ENCODE data around the gene PAF1. TPM values are rescaled to one million over a fixed set of nuclear protein-coding genes. Genes with fewer than 3 reads are reported as not detected.

PAF1 gene
- total and polyA plus RNA-seq, 2 donors (not counting 3 experiments of a cell fraction or from before 2014, with no cell fraction given) = 55.1 to 90.8 TPM

DNA sequence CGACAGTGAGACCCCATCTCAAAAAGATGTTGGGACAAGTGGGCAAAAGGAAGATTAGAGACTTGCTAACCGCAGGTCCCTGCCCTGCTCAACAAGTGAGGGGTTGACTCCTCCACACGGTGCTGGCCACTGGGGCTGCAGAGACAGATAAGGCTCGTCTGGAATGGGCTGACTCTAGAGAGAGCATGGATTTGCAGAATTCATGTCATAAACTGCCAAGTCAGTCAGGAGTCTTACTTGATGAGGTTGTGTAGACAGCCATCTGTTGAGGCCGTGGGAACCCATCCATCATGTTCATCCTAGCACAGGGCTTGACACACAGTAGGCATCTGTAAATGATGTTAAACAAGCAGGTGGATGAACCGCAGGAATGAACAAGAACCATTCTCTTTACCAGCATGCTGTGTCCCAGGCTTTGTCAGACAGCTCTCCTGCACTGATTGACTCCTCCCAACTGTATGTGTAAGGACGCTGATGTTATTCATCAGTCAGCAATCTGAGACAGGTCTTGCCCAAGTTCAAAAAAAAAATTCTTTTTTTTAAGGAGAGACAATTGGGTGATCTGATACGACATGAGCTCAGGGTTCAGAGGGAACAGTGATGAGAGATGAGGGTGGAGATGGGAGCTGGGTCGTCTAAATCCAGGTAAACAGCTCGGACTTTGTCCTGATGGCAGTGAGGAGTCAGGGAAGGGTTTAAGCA, 8.8 kb downstream of the PAF1 start:
- no peak for DNase-seq (ENCODE audit: low read depth, low spot score)
- H3K9me1 ChIP-seq (replicated peaks; ENCODE audit: control insufficient read depth, extremely low read depth, insufficient read depth, low read length) = no peaks in the 10 kb centered on the region
- no peak overlapping the region for H3K4me2 ChIP-seq (ENCODE audit: insufficient read depth, low read length)
- H3K79me2 ChIP-seq (ENCODE audit: control insufficient read depth, insufficient read depth, low read length) = no peaks in the 10 kb centered on the region
- no peak overlapping the region for H3K27ac ChIP-seq (ENCODE audit: insufficient read depth, low read depth, low read length)
- ChIA-PET POLR2A (interaction anchor here (0.5 kb wide), 1 partner anchor 10 kb away, joined by 4 read pairs; no protein-coding TSS in a partner anchor), CTCF (no interaction called here)
- no peak overlapping the region for H3K4me3 ChIP-seq (replicated peaks in 1 of 3; ENCODE audit: insufficient read depth in 1 of 3, low read depth in 1 of 3, low read length in 3 of 3)
- intact Hi-C loops (cut with micrococcal nuclease) = no loop called here
- H2AFZ ChIP-seq (ENCODE audit: low read depth, low read length) = no peak overlapping the region
- peaks cover 9 to 68% of the 10 kb centered on the region in 2 experiments for H3K36me3 ChIP-seq (ENCODE audit: control insufficient read depth in 2 of 2, extremely low read depth in 1 of 2, insufficient read depth in 2 of 2, low read length in 2 of 2)
- FAIRE-seq = no peak
- TF ChIP-seq JUN (IDR thresholded peaks at IDR 0.05; ENCODE audit: borderline replicate concordance, insufficient read depth, insufficient read length, low read depth) (no peak), POLR2A (IDR thresholded peaks at IDR 0.05; ENCODE audit: low read depth, low read length) (no peak), GATA2 (IDR thresholded peaks at IDR 0.05; ENCODE audit: insufficient read depth, insufficient read length, low read depth, low read length) (no peak), MAX (IDR thresholded peaks at IDR 0.05; ENCODE audit: insufficient read depth, insufficient read length) (no peak), EZH2 (IDR thresholded peaks at IDR 0.05; ENCODE audit: borderline replicate concordance, low read depth, low read length, severe bottlenecking) (no peak), MYC (IDR thresholded peaks at IDR 0.05; ENCODE audit: low read depth, low read length) (no peak), POLR2AphosphoS5 (IDR thresholded peaks at IDR 0.05; ENCODE audit: insufficient read depth, low read depth, low read length) (no peak), FOS (IDR thresholded peaks at IDR 0.05; ENCODE audit: borderline replicate concordance, insufficient read depth, low read length) (no peak)
- TF ChIP-seq, protein P1, sequence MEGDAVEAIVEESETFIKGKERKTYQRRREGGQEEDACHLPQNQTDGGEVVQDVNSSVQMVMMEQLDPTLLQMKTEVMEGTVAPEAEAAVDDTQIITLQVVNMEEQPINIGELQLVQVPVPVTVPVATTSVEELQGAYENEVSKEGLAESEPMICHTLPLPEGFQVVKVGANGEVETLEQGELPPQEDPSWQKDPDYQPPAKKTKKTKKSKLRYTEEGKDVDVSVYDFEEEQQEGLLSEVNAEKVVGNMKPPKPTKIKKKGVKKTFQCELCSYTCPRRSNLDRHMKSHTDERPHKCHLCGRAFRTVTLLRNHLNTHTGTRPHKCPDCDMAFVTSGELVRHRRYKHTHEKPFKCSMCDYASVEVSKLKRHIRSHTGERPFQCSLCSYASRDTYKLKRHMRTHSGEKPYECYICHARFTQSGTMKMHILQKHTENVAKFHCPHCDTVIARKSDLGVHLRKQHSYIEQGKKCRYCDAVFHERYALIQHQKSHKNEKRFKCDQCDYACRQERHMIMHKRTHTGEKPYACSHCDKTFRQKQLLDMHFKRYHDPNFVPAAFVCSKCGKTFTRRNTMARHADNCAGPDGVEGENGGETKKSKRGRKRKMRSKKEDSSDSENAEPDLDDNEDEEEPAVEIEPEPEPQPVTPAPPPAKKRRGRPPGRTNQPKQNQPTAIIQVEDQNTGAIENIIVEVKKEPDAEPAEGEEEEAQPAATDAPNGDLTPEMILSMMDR (IDR thresholded peaks at IDR 0.05; ENCODE audit: extremely low read depth in 1 of 2, insufficient read depth in 1 of 2, low read depth in 1 of 2, low read length in 2 of 2) = no peak
- no peak overlapping the region for H3K9ac ChIP-seq (replicated peaks; ENCODE audit: extremely low read depth, insufficient read depth, low read length)
- dilution Hi-C loops (cut with MboI; ENCODE audit: extremely low pct_ligation_motif_present, low sequenced_read_pairs) = no loop called here
- no peaks in the 10 kb centered on the region for H3K9me3 ChIP-seq (replicated peaks; ENCODE audit: control insufficient read depth, insufficient read depth, low read length)
- H4K20me1 ChIP-seq (replicated peaks; ENCODE audit: control insufficient read depth, extremely low read depth, insufficient read depth, low read length) = no peaks in the 10 kb centered on the region
- BruUV-seq (replicated peaks) = no TSS peak
- H3K4me1 ChIP-seq (ENCODE audit: control insufficient read depth, extremely low read depth, insufficient read depth, low read length) = no peaks in the 10 kb centered on the region
- H3K27me3 ChIP-seq (ENCODE audit: control insufficient read depth in 2 of 2, insufficient read depth in 2 of 2, low read length in 2 of 2) = no peaks in the 10 kb centered on the region

Measured in endothelial cell of umbilical vein (primary cell).